Stimulated activated naive CD4-positive, alpha-beta T cell (primary cell): ENCODE data around the gene FAM83B.
"Not testable (repeated sequence)": the region's sequence is repeated elsewhere in the genome, so short reads cannot be mapped to it uniquely, and the experiment has no call there.

Source experiments
- DNase-seq, 6 experiments: peaks; one replicate each; lab custom pipeline; 2025; lab: John Stamatoyannopoulos, UW

Gene FAM83B

DNA sequence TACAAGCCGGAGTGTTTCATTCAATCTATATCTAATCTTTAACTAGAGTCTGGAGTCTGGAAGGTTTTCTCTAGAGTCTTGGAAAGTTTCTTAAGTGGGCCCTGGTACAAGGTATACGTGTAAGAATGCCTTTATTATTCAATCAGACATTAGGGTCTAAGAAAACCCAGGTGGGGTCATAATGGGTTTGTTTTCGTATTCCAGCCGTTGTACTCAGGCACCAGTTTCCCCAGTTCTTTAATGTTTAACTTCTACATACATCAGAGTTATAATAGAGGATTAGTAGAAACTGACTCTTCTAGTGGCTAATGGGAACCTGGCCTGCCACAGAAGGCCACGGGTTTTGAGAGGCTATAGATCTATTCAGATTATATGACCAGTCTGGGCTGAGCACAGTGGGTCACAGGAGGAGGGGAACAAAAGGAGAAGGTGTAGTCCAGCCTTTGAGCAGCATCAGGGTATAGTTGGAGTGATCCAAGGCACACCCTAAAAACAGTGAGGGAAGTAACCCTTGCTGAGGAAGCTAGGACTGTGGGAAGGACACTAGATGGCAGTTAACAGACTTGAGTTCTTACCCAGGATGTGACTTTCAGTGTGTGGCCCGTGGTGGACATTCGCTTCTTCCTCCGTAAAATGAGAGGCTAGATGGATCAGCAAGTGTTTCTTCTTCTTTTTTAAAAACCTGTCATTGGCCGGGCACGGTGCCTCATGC is 15.5 kb downstream of the FAM83B start:
- DNase-seq, result no peak

DNA sequence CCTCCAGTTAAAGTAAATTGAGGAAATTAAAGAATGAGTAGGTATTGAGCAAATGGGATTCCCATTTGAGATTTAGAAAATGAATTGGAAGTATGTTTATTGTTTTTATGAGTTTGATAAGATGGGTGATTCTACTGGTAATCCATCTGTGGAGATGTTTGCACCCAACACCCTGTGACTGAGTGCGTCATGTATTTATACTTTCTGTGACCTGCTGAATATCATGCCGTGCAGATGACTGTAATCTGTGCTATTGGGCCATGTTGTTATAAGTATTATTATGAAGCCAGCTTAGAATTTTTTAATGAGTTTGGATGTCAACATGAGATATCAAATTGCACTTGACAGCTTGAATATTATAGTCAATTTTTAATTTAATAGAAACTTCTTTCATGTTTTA is 17.7 kb downstream of the FAM83B start:
- DNase-seq, result no peak

DNA sequence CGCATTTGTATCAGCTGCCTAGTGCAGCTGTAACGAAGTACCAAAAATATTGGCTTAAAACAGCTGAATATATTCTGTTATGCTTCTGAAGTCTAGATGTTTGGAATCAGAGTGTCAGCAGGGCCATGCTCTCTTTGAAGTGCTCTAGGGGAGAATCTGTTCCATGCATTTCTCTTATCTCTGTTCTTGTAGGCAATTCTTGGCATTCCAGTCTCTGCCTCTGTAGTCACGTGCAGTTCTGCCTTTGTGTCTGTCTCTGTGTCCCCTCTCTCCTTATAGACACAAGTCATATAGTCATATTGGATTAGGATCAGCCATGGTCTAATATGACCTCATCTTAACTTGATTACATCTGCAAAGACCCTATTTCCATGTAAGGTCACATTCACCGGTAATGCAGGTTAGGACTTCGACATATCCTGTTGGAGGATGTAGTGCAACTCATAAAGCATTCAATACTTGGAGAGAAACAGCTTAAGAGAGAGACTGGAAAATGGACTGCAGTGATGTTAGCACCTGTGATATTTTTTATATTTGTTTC is 18.6 kb downstream of the FAM83B start:
- DNase-seq, result no peak

DNA sequence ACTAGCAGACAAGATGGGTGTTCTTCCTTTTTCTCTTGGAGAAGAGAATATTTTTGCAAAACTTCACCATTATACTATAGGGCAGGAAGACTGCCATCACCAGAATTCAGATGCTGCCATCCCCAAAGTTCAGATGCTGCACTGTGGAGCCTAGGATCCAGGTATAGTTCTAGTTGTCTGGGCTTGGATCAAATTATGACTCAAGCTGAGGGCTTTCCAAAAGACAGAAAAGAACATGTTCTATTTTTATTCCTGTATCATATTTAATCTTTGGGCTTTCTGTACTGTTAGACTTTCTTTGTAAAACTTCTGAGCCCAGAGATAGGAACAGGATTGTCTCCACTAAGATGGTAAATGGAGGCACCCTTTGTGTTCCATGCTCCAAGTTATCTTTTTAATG is 22.0 kb downstream of the FAM83B start:
- DNase-seq, result no peak

DNA sequence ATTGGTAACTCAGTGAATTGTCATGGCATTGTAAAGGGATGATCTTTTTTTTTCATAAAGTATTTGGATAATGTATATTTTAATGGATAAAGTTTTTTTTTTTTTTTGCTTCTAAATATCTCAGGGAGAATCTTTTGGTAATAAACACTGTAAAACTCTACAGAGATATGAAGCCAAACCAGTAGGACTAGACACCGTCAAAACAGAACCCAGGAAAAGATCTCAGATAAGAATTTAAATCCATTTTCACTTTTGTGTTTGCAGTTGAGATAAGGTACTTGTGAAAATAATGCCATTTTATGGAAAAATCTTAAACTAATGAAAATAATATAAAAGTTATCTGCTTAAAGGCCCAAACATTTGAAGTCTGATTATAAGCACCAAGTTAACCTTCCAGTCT is 27.0 kb downstream of the FAM83B start:
- no peak for DNase-seq

DNA sequence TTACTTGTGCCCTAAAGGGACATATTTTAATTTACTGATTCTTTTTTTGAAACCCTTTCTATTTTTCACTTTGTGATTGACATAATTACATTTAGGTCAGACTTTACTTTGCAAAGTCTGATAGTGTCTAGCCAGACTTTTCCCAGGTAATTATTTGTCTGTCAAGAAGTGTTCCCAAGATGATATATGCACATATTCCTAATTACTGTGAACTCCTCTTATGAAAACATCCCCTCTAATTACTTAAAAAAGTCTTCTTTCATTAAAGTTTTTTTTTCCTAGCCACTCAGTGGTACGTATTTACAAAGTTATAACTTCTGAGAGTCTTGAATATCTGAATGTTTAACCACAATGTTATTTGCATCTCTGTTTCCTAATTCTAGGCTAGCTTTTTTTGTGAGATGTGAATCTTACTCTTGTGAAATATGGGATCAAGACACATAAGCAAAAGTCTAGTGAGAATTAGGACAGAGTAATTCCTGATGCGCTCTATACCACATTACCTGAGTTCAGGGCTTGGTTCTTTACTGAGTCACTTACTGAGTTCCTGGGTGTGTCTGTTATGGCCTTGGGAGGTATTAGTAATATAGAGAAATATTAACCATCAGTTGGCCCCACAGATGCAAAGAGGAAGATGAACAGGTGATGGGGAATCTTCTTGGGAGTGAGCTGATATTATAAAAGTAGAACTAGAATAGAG is 27.9 kb downstream of the FAM83B start:
- no peak for DNase-seq

DNA sequence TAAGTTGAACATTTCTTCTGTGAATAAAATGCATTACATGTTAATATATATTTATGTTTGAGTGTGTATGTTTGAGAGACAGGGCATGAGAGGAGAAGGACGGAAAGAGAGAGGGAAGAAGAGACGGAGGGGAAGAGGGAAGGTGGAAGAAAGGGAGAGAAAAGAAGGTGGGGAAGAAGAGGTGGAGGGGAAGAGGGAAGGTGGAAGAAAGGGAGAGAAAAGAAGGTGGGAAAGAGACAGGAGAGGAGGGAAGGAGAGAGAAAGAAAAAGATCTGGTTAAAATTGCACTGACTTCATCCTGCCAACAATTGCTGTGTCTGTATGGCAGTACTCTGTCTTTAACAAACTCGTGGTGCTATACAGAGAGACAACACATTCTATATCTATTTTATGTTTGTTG is 29.0 kb downstream of the FAM83B start:
- DNase-seq, result no peak

DNA sequence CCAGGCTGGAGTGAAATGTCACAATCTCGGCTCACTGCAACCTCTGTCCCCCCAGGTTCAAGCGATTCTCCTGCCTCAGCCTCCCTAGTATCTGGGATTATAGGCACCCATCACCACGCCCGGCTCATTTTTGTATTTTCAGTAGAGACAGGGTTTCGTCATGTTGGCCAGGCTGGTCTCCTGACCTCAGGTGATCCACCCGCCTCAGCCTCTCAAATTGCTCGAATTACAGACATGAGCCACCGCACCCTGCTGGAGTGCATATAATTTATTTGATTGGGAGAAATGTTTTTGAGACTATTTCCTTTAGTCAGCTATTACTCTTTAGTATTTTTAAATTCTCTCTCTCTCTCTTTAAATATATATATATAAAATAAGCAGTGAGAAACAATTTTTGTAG is 29.8 kb downstream of the FAM83B start:
- no peak for DNase-seq

DNA sequence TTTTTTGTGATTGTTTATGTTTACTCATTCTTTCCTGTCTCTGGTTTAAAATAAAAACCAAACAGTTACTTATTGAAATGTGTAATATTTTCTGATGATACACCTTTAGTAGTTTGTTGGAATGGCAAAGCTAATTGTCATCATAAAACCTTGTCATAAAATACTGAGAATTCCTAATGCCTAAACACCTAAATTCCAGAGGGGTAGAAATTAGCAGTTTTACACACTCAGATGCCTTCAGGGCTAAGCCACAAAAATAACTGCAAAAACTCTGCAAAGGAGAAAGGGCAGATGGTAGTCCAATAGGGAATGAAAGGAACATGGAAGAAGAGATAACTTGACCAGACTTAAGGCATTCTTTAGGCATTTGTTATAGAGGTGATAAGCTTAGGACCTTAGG is 30.3 kb downstream of the FAM83B start:
- DNase-seq, result no peak

DNA sequence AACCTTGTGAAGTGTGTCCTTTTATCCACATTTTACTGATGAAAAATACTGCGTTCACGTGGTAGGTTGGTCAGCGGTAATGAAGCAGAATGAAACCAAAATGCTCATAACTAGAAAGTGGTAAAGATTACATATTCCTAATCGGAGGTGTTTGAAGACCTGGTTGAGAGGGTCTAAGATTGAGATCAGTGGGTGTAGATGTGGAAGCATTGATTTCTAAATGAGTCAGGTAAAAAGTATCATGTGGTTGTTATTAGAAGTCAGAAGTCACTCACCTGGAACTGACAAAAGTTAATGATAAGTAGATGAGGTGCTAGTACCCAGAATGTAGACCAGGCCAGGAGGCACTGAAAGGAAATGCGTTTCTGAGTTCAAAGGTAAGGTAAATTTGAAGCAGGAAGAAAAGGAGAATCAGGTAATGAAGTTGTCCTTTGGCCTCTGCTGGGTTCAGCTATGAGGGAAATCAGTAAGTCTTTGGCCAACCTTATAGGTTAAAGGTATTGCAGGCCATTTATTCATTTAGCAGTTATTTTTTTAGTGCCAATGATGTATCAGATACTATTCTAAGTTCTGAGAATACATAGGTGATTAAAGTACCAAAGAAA is 31.2 kb downstream of the FAM83B start:
- DNase-seq, result no peak

DNA sequence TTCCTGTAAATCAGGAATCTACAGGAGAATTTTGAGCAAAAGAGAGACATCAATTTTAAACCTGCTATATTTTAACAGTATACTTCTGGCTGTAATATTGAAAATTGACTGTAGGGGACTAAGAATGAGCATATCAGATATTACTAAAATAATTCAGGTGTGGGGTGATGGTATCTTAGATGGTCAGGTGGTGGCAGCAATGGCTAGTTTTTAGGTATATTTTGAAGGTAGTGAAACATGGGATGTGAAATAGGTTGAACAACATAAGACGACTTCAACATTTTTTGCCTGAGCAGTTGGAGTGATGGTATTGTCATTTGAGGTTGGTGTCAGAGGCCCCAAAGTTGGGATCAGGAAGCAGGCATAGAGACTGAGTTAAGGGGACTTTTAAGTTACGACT is 32.1 kb downstream of the FAM83B start:
- no peak for DNase-seq

DNA sequence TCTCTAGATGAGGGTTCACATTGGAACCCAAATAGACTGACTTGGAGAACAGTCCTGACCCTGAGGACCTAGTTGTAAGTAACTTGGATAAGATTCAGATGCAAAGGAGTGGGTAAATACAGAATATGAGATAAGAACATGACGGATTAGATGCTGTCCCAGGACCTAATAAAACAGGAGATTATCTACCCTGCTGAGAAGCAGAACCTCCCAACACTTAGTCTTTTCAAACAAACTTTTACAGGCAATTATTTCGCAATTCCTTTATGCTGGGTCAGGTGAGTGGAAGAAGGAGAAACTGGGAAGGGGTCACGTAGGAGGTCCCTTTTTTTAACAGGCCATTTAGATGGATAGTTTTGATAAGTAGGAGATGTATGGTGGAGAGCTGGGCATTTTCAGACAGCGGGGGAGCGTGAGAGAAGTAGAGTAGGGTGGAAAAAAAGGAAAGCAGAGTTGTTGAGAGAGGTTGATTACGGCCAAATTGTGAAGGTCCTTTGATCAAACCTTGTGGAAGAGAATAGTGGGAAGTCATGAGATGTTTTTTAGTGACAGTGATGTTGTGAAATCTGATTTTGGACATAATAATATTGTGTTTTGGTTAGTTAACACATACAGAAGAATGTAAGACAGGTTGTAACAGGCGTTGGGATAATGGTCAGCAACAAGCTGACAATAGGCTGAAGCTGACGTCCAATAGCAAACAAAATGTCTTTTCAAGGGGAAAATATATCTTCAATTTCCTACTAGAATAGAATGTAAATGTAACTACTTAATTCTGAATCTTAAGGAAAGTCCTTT is 32.8 kb downstream of the FAM83B start:
- no peak for DNase-seq

DNA sequence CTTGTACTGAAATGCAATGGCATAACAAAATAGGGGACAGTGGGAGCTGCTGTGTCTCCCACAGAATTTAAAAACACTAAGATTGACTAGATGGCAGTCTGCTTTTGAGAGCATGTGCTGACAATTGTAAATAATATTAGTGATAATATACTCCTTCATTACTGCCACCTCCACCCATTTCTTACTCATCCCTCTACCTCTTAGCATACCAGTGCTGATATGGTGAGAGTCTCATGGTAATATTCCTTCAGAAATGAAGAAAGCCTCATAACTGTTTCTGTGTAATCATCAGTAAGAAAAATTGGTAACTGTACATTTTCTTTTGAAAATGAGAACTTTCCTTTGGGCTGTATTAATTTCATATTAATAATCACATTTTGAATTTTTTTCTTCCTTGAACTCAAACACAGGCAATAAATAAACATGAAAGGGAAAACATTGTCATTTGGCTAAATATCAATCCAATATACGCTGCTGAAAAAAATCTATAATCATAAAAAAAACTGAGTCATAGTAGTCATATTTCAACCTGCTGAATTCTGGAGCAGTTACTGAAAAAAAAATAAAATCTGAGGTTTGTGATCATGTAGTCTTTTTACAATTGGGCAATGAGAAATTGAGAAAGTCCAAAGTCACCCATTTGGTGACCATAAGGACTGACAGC is 34.6 kb downstream of the FAM83B start:
- no peak for DNase-seq

DNA sequence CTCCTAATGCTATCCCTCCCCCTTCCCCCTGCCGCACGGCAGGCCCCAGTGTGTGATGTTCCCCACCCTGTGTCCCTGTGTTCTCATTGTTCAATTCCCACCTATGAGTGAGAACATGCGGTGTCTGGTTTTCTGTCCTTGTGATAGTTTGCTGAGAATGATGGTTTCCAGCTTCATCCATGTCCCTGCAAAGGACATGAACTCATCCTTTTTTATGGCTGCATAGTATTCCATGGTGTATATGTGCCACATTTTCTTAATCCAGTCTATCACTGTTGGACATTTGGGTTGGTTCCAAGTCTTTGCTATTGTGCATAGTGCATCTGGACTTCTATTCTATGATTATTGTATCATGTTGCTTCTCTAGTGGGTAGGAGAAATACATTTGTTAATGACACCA is 35.3 kb downstream of the FAM83B start:
- DNase-seq, result not testable (repeated sequence)

DNA sequence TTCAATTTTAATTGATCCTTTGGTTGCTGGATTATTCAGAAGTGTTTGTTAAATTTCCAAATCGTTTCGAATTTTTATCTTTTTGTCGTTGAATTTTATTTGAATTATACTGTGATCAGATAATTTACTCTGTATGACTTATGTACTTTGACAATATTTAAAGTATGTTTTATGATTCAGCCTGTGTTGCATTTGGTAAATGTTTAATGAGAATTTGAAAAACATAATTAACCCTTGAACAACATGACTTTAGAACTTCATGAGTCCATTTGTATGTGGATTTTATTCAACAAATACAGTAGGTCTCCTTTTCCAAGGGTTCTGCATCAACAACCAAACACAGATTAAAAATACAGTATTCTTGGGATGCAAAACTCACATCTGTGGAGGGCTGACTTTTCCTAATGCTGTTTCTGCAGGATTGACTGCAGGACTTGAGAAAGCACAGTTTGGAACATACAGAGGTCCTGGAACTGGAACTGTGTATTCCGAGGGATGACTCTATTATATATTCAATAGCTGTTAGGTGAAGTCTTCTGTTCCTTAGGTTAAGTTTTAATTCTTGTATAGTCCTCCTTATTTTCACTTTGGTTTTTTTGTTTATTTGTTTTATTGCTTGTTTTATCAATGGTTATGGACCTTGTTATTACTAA is 40.5 kb downstream of the FAM83B start:
- DNase-seq, result no peak

DNA sequence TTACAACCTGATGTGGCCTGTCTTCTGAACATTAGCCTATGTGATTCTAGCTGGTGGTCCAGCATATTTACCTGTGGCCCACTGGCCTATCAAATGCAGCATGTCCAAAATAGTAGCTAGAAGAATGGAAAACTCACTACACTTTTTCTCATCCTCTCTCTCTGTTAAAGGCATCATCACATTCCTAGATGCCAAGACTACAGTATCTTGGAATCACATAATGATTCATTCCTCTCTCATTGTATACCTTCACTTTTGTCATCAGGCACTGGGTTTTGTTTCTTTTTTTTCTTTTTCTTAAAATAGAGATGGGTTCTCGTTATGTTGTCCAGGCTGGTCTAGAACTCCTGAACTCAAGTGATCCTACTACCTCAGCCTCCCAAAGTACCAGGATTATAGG is 45.0 kb downstream of the FAM83B start:
- DNase-seq, result no peak

DNA sequence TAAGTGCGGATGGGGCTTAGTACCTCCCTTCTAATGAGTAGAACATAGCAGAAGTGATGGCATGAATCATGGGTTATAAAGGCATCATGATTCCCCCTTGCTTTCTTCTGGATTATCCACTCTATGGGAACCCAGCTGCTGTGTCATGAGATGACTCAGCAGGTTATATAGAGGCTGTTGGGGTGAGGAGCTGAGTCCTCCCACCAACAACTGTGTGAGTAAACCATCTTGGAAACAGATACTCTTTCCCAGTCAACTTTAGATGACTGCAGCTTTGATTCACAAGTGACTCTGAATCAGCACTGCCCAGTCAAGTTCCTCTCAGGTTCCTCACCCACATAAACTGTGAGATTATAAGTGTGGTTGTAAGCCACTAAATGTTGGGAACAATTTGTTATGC is 46.3 kb downstream of the FAM83B start:
- no peak for DNase-seq

DNA sequence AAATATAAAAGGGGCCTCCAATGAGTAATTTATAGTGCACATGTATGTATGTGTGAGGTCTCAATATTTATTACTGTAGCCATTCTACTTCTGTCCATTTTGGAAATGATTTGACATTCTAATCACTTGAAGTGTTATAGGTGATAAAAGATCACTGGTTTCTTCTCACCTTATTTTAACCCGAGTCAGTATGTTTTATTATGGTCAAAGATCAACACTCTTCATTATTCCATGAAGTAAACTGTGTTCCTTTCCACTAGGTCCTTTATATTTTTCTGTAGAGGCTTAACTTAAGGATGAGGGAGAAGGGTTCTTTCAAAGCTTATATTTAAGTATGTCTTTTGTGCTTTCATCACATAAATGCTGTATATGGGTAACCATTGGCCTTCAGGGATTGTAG is 47.2 kb downstream of the FAM83B start:
- DNase-seq, result no peak

DNA sequence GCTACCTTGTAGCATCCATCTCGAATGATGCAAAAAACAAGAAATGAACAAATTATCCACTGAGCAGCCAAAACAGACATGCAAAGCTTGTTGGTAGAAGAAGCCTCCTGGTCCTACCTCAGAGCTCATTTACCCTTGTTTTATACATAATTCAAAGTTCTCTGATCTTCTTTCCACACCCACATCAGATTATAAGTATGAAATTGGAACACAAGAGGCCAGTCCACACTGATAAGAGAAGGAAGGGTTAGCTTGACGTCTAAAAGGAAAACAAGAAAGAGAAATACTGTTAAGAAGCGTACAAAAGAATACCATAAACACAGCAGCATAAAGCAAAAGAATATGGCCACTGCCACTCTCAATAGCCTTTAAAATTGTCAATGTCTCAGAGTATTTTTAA is 49.7 kb downstream of the FAM83B start:
- no peak for DNase-seq

DNA sequence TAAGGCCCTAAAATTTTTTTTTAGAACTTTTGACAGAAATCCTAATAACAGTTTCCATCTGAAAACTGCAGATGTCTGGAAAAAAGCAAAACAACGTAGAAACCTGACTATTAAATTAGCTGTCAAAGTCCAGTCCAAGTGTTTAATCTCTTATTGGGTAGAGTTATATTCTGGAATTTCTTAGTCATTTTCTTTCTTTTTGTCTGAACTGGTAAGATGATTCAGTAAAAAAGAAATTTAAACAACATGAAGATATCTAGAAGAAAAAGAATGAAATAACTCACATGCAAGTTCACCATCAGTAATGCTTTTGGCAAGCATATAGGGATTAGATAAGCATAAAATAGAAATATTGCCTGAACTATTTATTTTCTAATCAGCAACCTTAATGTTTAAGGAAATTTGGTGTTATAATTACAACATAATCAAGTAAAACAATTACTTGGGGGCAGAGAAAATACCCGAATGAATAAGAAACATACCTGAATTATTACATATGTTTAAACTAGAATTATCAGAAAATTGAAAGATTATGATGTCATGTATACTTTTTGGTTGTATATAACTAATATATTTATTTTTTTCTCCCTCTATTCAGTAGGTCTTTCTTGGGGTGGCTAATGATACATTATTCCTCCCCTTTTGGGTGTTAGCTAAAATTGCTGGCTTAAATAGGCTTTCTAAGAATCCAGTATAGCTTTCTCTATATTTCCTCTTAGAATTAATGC is 51.1 kb downstream of the FAM83B start:
- DNase-seq, result no peak

DNA sequence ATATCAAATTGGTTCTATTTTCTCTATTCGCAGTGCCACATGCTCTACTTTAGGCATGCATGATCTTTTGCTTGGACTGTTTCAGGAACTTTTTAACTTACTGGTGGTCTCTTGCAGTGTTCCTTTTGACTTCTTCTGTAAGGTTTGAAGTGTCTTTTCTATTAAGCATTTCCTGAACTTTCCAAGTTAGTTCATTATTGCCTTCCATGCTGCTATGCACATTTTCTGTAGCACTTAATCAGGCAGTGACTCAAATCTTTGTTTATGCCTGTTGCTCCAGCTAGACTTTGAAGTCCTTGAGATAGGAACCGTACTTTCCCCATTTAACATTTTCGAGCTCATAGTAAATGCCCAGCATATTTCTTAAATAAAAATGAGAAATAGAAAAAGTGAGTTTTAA is 52.2 kb downstream of the FAM83B start:
- DNase-seq, result no peak
